ENCODE results near the gene TMEM243.
"Not testable (repeated sequence)": the region's sequence is repeated elsewhere in the genome, so short reads cannot be mapped to it uniquely, and the experiment has no call there.

The TMEM243 gene, protein sequence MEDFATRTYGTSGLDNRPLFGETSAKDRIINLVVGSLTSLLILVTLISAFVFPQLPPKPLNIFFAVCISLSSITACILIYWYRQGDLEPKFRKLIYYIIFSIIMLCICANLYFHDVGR

DNA sequence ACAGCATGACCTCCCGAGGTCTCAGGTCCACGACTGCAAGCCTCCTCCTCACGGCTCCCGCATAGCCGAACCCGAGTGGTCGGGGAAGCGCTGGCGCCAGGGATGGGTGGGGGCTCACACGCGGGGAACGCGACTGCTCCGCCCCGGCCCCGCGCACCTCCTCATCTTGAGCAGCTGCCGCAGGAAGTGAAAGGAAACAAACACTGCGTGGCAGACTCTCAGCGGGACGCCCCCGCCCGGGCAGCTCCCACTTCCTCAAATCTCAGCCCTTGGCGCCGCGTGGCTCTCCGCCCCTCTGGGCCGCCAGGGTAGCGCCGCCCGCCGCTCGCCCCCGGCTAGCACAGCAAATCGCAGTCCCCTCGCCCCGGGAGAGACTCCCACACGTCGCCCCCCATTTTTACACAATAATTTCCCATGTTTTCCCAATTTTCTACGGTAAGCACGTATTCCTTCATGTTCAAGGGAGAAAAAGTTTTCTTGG lies at the start of gene TMEM243:
Gene TMEM243 (minus strand): TSS at position 188 of the 481 bp plus-strand sequence. CDS start 229 bp downstream, outside the sequence.
- peak within 1 kb of the TSS; percentile 83 for H3K27ac ChIP-seq
- TF ChIP-seq, protein P1, sequence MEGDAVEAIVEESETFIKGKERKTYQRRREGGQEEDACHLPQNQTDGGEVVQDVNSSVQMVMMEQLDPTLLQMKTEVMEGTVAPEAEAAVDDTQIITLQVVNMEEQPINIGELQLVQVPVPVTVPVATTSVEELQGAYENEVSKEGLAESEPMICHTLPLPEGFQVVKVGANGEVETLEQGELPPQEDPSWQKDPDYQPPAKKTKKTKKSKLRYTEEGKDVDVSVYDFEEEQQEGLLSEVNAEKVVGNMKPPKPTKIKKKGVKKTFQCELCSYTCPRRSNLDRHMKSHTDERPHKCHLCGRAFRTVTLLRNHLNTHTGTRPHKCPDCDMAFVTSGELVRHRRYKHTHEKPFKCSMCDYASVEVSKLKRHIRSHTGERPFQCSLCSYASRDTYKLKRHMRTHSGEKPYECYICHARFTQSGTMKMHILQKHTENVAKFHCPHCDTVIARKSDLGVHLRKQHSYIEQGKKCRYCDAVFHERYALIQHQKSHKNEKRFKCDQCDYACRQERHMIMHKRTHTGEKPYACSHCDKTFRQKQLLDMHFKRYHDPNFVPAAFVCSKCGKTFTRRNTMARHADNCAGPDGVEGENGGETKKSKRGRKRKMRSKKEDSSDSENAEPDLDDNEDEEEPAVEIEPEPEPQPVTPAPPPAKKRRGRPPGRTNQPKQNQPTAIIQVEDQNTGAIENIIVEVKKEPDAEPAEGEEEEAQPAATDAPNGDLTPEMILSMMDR (conservative IDR thresholded peaks at IDR 0.05): peak; percentile 55
- no peak for TF ChIP-seq ZFX (IDR thresholded peaks at IDR 0.05)

DNA sequence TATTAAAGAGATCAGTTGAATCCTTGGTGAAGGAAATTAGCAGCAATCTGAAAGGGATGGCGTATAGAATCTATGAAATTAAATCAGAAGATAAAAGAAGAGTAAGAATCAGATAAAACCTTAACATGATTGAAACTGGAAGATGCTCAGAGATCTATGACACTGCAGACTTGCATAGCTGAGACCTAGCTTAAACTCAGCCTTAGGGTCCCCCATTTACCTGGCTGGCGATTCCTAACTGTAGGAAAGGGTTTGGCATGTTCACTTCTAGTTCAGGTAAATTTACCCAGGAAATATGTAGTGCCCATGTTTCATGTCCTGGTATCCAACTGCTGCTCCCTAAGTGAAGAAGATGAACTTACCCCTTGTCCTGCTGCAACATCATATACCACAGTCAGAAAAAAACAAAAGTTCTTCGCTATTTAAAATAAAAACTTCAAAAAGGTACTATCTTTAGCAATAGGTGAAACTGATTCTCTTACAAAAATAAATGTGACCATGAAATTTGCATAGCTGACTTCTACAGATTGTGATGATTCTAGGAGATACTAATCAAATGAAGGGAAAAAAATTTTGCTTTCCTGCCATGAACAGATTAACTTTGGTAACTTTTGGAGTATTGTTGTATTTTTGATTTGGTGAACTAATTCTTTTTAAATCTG lies 47.8 kb upstream of the TMEM243 start:
- TF ChIP-seq, protein P1 (conservative IDR thresholded peaks at IDR 0.05): no peak
- no peak for TF ChIP-seq ZFX (IDR thresholded peaks at IDR 0.05)
- no peak overlapping the region for H3K27ac ChIP-seq

DNA sequence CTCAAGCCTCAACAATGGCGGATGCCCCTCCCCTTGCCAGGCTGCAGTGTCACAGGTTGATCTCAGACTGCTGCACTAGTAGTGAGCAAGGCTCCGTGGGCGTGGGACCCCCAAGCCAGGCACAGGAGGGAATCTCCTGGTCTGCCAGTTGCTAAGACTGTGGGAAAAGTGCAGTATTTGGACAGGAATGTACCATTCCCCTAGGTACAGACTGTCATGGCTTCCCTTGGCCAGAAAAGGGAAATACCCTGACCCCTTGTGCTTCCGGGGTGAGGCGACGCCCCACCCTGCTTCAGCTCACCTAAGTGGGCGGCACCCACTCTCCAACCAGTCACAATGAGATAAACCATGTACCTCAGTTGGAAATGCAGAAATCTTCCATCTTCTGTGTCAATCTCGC lies 44.0 kb upstream of the TMEM243 start:
- H3K27ac ChIP-seq: no peak overlapping the region
- no peak for TF ChIP-seq ZFX (IDR thresholded peaks at IDR 0.05)
- TF ChIP-seq, protein P1 (conservative IDR thresholded peaks at IDR 0.05): no peak

DNA sequence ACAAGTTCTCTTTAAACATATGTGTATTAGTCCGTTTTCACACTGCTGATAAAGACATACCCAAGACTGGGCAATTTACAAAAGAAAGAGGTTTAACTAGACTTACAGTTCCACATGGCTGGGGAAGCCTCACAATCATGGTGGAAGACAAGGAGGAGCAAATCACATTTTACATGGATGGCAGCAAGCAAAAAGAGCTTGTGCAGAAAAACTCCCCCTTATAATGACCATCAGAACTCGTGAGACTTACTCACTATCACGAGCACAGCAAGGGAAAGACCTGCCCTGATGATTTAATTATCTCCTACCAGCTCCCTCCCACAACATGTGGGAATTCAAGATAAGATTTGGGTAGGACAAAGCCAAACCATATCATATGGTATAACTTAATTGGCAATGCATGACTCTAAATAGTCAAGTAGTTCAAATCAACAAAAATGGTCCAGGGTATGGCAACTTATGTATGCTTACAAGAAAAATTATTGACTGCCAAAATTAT lies 34.1 kb upstream of the TMEM243 start:
- H3K27ac ChIP-seq: no peak overlapping the region
- TF ChIP-seq ZFX (IDR thresholded peaks at IDR 0.05): no peak
- TF ChIP-seq, protein P1 (conservative IDR thresholded peaks at IDR 0.05): no peak

DNA sequence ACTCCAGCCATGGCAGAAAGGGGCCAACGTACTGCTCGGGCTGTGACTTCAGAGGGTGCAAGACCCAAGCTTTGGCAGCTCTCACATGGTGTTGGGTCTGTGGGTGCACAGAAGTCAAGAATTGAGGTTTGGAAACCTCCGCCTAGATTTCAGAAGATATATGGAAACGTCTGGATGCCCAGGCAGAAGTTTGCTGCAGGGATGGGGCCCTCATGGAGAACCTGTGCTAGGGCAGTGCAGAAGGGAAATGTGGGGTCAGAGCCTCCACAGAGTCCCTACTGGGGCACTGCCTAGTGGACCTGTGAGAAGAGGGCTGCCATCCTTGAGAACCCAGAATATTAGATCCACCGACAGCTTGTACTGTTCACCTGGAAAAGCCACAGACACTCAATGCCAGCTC lies 26.1 kb upstream of the TMEM243 start:
- not testable (repeated sequence) for H3K27ac ChIP-seq

DNA sequence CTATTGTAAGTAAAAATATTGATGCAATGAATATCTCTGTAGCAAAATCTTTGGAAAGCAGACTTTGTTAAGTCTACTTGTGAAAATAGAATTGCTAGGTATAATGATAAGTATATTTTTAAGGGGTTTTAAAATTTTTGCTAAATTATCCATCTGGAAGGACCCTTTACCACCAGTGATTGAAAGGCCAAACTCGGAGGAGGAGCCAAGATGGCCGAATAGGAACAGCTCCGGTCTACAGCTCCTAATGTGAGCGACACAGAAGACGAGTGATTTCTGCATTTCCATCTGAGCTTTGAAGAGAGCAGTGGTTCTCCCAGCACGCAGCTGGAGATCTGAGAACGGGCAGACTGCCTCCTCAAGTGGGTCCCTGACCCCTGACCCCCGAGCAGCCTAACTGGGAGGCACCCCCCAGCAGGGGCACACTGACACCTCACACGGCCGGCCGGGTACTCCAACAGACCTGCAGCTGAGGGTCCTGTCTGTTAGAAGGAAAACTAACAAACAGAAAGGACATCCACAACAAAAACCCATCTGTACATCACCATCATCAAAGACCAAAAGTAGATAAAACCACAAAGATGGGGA lies 19.0 kb upstream of the TMEM243 start:
- H3K27ac ChIP-seq: not testable (repeated sequence)

DNA sequence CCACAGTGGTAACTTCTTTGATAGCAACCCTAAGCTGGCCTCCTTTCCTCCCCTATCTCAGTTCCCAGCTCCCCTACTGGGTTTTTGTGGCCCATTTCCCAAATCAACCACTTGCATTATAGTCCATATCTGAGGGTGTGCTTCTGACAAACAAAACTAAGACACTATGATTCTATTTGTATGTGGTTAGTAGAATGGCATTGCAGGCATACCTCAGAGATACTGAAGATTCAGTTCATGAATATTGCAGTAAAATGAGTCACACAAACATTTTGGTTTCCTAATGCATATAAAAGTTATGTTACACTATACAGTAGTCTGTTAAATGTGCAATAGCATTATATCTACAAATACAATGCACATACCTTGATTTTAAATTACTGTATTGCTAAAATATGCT lies 15.4 kb upstream of the TMEM243 start:
- H3K27ac ChIP-seq: no peak overlapping the region
- TF ChIP-seq, protein P1 (conservative IDR thresholded peaks at IDR 0.05): no peak
- no peak for TF ChIP-seq ZFX (IDR thresholded peaks at IDR 0.05)

DNA sequence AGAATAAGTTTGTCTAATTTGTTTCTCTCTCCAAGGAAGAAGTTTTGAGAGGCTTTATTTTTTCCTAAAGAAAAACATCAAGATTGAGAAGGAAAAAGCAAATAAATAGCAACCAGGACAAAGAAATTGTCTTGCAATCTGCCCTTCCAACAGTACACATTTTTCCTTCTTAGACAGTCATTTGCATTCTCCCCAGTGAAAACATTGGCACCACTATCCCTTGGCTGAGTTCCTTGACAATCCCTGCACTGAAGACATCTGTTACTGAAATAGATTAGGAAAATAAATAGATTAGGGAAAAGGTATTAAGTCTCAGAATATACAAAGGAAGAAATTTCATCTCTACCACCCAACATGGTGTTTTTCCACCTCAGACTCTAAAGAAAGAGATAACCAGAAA lies 12.2 kb upstream of the TMEM243 start:
- no peak overlapping the region for H3K27ac ChIP-seq
- TF ChIP-seq, protein P1 (conservative IDR thresholded peaks at IDR 0.05): no peak
- TF ChIP-seq ZFX (IDR thresholded peaks at IDR 0.05): no peak

Data from C4-2B (cell line).